Calu3 (cell line): Measurements from ENCODE around the gene NDRG3. TPM values are rescaled to one million over a fixed set of nuclear protein-coding genes. Genes with fewer than 3 reads are reported as not detected.
"Not testable (repeated sequence)": the region's sequence is repeated elsewhere in the genome, so short reads cannot be mapped to it uniquely, and the experiment has no call there.

Source experiments
- BruUV-seq: library from RNA; stranded (reverse); fragments of 400-500 nt; replicated peaks from 2 replicates; lab custom pipeline; 2021; lab: Mats Ljungman, UMichigan
- CTCF ChIA-PET: fragments of 300-600 bp; sonication (Branson Sonifier 250); formaldehyde crosslinking; loops from one replicate; lab custom pipeline; 2022; ENCODE audit warnings: antibody characterized with exemption; lab: Charles Lee
- DNase-seq: peaks from one replicate; pipeline ENCODE4 v3.0.0; 2022
- H3K27ac Mint-ChIP-seq: one replicate; pipeline ENCODE4 v1.8.0; 2022; ENCODE audit warnings: mixed read lengths; ENCODE audit not compliant: unreplicated experiment
- H3K27me3 Mint-ChIP-seq: one replicate; pipeline ENCODE4 v1.8.0; 2022; ENCODE audit warnings: mixed read lengths; ENCODE audit not compliant: unreplicated experiment
- H3K36me3 Mint-ChIP-seq: one replicate; pipeline ENCODE4 v1.8.0; 2022; ENCODE audit warnings: mild to moderate bottlenecking, moderate library complexity, mixed read lengths; ENCODE audit not compliant: insufficient read depth, unreplicated experiment
- H3K4me1 Mint-ChIP-seq: one replicate; pipeline ENCODE4 v1.8.0; 2022; ENCODE audit warnings: mild to moderate bottlenecking, low read depth, mixed read lengths; ENCODE audit not compliant: unreplicated experiment
- H3K4me3 Mint-ChIP-seq: one replicate; pipeline ENCODE4 v1.8.0; 2022; ENCODE audit warnings: mild to moderate bottlenecking, low read depth, moderate library complexity, mixed read lengths; ENCODE audit not compliant: unreplicated experiment
- H3K9me3 Mint-ChIP-seq: one replicate; pipeline ENCODE4 v1.8.0; 2022; ENCODE audit warnings: low read depth, mixed read lengths; ENCODE audit not compliant: unreplicated experiment
- intact Hi-C: fragments of 100-400 bp; cut with micrococcal nuclease; formaldehyde crosslinking; loops from one replicate; pipeline ENCODE4 v1.10.0; 2022; ENCODE audit not compliant: unreplicated experiment
- total RNA-seq: library from RNA; stranded (reverse); gene quantifications from 2 replicates; pipeline ENCODE4 v1.2.3, GENCODE V29; 2022
- TF ChIP-seq, protein P1 (sequence below): fragments of 200-600 bp; IDR thresholded peaks from one replicate; pipeline ENCODE4 v1.8.0; 2022; ENCODE audit warnings: antibody characterized with exemption; ENCODE audit not compliant: unreplicated experiment

NDRG3 gene
- total RNA-seq, 1 experiment from 2014 or later: 18.0 TPM

DNA sequence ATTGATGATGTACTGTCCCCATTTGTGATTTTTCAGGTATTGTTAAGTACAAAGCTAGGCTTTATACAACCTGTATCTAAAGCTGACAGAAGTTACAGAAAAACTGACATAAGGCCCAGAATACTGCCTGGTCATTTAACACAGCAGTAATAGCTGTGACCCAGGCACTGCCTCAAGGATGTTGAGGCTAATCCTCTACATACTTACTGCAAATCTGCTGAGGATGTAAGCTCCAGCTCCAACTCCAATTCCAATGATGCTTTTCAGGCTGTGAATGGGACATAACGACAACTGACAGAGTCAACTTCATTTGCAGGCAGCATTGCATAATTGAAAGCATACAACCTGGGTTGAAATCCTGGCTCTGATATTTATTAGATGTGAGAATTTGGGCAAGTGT lies 63.6 kb downstream of the NDRG3 start:
- Mint-ChIP-seq H3K9me3 (no peaks in the 10 kb centered on the region), H3K36me3 (no peaks in the 10 kb centered on the region), H3K4me3 (no peak overlapping the region), H3K4me1 (no peaks in the 10 kb centered on the region), H3K27me3 (no peaks in the 10 kb centered on the region), H3K27ac (no peak overlapping the region)
- no TSS peak for BruUV-seq
- CTCF ChIA-PET: no interaction called here
- TF ChIP-seq, protein P1, sequence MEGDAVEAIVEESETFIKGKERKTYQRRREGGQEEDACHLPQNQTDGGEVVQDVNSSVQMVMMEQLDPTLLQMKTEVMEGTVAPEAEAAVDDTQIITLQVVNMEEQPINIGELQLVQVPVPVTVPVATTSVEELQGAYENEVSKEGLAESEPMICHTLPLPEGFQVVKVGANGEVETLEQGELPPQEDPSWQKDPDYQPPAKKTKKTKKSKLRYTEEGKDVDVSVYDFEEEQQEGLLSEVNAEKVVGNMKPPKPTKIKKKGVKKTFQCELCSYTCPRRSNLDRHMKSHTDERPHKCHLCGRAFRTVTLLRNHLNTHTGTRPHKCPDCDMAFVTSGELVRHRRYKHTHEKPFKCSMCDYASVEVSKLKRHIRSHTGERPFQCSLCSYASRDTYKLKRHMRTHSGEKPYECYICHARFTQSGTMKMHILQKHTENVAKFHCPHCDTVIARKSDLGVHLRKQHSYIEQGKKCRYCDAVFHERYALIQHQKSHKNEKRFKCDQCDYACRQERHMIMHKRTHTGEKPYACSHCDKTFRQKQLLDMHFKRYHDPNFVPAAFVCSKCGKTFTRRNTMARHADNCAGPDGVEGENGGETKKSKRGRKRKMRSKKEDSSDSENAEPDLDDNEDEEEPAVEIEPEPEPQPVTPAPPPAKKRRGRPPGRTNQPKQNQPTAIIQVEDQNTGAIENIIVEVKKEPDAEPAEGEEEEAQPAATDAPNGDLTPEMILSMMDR: no peak
- intact Hi-C loops: no loop called here
- DNase-seq: no peak

DNA sequence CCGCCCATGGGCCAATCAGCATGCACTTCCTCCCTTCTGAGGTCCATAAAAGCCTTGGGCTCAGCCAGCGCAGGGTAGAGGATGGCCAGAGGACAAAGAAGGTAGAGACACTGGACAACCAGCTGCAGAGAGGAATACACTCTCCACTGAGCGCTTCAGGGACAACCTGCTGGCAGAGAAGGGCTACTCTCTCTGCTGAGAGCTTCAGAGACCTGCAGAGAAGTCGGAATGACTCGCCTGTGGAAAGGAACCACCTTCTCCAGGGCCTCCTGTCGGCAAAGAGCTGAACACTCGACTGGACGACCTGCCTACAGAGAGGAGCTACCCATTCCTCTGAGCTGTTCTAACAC lies 68.5 kb downstream of the NDRG3 start:
- DNase-seq: no peak
- BruUV-seq: no TSS peak
- no peaks in the 10 kb centered on the region for H3K36me3 Mint-ChIP-seq
- no peak overlapping the region for H3K27ac Mint-ChIP-seq
- TF ChIP-seq, protein P1: no peak
- no peaks in the 10 kb centered on the region for H3K4me1 Mint-ChIP-seq
- H3K4me3 Mint-ChIP-seq: no peak overlapping the region
- no peaks in the 10 kb centered on the region for H3K27me3 Mint-ChIP-seq
- no peaks in the 10 kb centered on the region for H3K9me3 Mint-ChIP-seq
- CTCF ChIA-PET: no interaction called here
- intact Hi-C loops: no loop called here

DNA sequence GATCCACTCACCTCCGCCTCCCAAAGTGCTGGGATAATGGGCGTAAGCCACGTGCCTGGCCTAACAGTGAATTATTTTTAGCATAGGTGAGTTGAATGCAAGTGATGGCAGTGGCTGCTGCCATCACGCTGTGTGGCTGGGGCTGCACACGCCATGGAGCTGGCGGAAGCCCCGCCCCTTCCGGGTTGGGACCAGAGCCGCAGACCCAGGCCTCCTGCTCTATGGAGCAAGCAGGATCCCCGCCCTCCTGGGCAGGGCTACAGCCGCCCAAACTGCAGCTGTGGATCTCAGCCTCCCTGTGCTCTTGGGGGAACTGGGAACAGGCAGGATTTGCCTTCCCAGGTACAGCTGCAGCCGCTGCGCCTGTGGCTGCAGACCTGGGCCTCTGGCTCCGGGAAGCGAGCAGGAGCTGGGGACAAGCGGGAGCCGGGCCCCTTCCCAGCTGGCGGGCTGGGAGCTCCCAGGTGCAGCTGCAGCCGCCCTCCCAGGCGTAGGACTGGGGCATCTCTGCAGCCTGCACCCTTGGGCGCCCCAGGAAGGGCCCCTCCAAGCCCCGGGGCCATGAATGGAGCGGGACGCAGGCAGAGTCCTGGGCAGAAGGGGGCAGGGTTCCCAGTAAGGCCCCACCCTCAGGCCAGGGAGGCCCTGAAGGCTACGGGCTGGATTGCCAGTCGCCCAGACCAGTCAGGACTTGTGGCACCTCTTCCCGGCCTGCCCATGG lies 69.0 kb downstream of the NDRG3 start:
- DNase-seq: no peak
- intact Hi-C loops: no loop called here
- H3K36me3 Mint-ChIP-seq: no peaks in the 10 kb centered on the region
- no peak overlapping the region for H3K4me3 Mint-ChIP-seq
- TF ChIP-seq, protein P1: no peak
- no peaks in the 10 kb centered on the region for H3K4me1 Mint-ChIP-seq
- no peaks in the 10 kb centered on the region for H3K27me3 Mint-ChIP-seq
- no TSS peak for BruUV-seq
- CTCF ChIA-PET: interaction anchor here (0.5 kb wide), 1 partner anchor 18 kb away, joined by 4 read pairs; no protein-coding TSS in a partner anchor
- no peaks in the 10 kb centered on the region for H3K9me3 Mint-ChIP-seq
- no peak overlapping the region for H3K27ac Mint-ChIP-seq

DNA sequence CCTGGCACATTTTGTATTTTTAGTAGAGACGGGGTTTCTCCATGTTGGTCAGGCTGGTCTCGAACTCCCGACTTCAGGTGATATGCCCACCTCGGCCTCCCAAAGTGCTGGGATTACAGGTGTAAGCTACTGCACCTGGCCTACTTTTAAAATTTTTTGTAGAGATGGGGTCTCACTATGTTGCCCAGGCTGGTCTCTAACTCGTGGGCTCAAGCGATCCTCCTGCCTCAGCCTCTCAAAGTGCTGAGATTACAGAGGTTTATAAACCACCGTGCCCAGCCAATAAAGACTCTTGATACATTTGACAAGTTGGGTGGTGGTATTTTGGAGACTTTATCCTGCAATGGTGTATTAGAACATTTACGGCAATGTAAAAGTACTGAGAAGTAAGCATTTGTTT lies 70.3 kb downstream of the NDRG3 start:
- H3K4me3 Mint-ChIP-seq, H3K36me3 Mint-ChIP-seq, H3K27ac Mint-ChIP-seq, H3K4me1 Mint-ChIP-seq, H3K9me3 Mint-ChIP-seq, BruUV-seq, DNase-seq, intact Hi-C loops, H3K27me3 Mint-ChIP-seq: not testable (repeated sequence)
- CTCF ChIA-PET: interaction anchor here (0.7 kb wide), 1 partner anchor 69 kb away, joined by 10 read pairs; no protein-coding TSS in a partner anchor

DNA sequence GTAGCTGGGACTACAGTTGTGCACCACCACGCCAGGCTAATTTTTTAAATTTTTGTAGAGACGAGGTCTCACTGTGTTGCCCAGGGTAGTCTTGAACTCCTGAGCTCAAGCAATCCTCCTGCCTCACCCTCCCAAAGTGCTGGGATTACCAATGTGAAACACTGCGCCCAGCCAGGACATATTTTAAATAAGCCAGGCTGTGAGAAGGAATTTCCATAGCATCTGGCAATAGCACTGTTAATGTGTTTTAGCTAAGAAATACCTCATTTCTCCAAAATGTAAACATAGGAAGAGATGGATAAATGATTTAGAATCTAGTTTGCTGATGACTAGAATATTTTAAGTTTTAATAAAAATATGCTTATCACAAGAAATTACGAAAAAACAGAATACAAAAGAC lies 72.9 kb downstream of the NDRG3 start:
- DNase-seq: no peak
- BruUV-seq: no TSS peak
- Mint-ChIP-seq H3K4me1 (no peaks in the 10 kb centered on the region), H3K27ac (no peak overlapping the region), H3K4me3 (no peak overlapping the region), H3K36me3 (no peaks in the 10 kb centered on the region), H3K27me3 (no peaks in the 10 kb centered on the region), H3K9me3 (no peaks in the 10 kb centered on the region)
- CTCF ChIA-PET: no interaction called here
- TF ChIP-seq, protein P1: no peak
- intact Hi-C loops: no loop called here
